HTR-8/SVneo (cell line): ENCODE measurements around the gene RPTOR.

Source experiments
- DNase-seq: peaks from one replicate; pipeline ENCODE4 v3.0.0; 2011; ENCODE audit warnings: low spot score, mixed read lengths; ENCODE audit not compliant: insufficient read length
- FAIRE-seq: peaks from 2 replicates; lab custom pipeline; 2011; peaks lifted over from hg19 to GRCh38; lab: Jason Lieb, UNC

Gene RPTOR

GRCh38 chr17:80818871-80819270 is 274.2 kb downstream of the RPTOR start:
- DNase-seq (no peak), FAIRE-seq (no peak)

- FAIRE-seq: no peak
- no peak for DNase-seq
Observed at GRCh38 chr17:80819422-80820164, 275.0 kb downstream of the RPTOR start.

GRCh38 chr17:80820331-80820730 is 275.7 kb downstream of the RPTOR start:
- FAIRE-seq: no peak
- DNase-seq: no peak

GRCh38 chr17:80821546-80821945 is 276.9 kb downstream of the RPTOR start:
- FAIRE-seq: no peak
- DNase-seq: no peak

GRCh38 chr17:80822021-80822699 is 277.5 kb downstream of the RPTOR start:
- DNase-seq (no peak), FAIRE-seq (no peak)

GRCh38 chr17:80822700-80823410 is 278.2 kb downstream of the RPTOR start:
- DNase-seq (no peak), FAIRE-seq (peak; percentile 87)

GRCh38 chr17:80824549-80825470 is 280.2 kb downstream of the RPTOR start:
- FAIRE-seq (no peak), DNase-seq (no peak)

GRCh38 chr17:80825471-80826345 is 281.1 kb downstream of the RPTOR start:
- FAIRE-seq: no peak
- no peak for DNase-seq

GRCh38 chr17:80826346-80826954 is 281.8 kb downstream of the RPTOR start:
- FAIRE-seq: peak; percentile 9
- DNase-seq: no peak

- peak; percentile 87 for FAIRE-seq
- peak; percentile 88 for DNase-seq
Observed at GRCh38 chr17:80826955-80827645, 282.5 kb downstream of the RPTOR start.

GRCh38 chr17:80827646-80828643 is 283.3 kb downstream of the RPTOR start:
- DNase-seq: no peak
- peak; percentile 54 for FAIRE-seq

- DNase-seq: no peak
- no peak for FAIRE-seq
Observed at GRCh38 chr17:80829166-80829813, 284.7 kb downstream of the RPTOR start.

GRCh38 chr17:80830020-80830780 is 285.6 kb downstream of the RPTOR start:
- DNase-seq (no peak), FAIRE-seq (no peak)

GRCh38 chr17:80831491-80831890 is 286.9 kb downstream of the RPTOR start:
- no peak for DNase-seq
- peak; percentile 94 for FAIRE-seq

- DNase-seq: peak; percentile 25
- no peak for FAIRE-seq
Observed at GRCh38 chr17:80832266-80832676, 287.6 kb downstream of the RPTOR start.
